IMR-90 (cell line): ENCODE data around the gene CD300LB.

Source experiments
- CTCF ChIP-seq: conservative IDR thresholded peaks from 2 replicates; pipeline ENCODE4 v1.5.1; 2012; ENCODE audit warnings: mild to moderate bottlenecking, low read depth, low read length, improper control_type of control experiment
- MAZ ChIP-seq: IDR thresholded peaks from 2 replicates; pipeline ENCODE4 v1.6.1; 2012; ENCODE audit warnings: low read depth, mild to moderate bottlenecking, low read length, improper control_type of control experiment, moderate library complexity, borderline replicate concordance
- MXI1 ChIP-seq: IDR thresholded peaks from 2 replicates; pipeline ENCODE4 v1.6.1; 2012; ENCODE audit warnings: low read depth, mild to moderate bottlenecking, low read length, moderate library complexity, borderline replicate concordance
- POLR2A ChIP-seq: IDR thresholded peaks from 2 replicates; pipeline ENCODE4 v1.6.1; 2012; ENCODE audit warnings: mild to moderate bottlenecking, low read depth, low read length
- RCOR1 ChIP-seq: IDR thresholded peaks from 2 replicates; pipeline ENCODE4 v1.6.1; 2012; ENCODE audit warnings: mild to moderate bottlenecking, low read length, improper control_type of control experiment; ENCODE audit not compliant: insufficient replicate concordance
- RFX5 ChIP-seq: IDR thresholded peaks from 2 replicates; pipeline ENCODE4 v1.8.0; 2012; ENCODE audit warnings: low read depth, mild to moderate bottlenecking, low read length, moderate library complexity
- SMC3 ChIP-seq: fragments of 150-350 bp; IDR thresholded peaks from 2 replicates; pipeline ENCODE4 v1.6.1; 2016; ENCODE audit warnings: low read depth, mild to moderate bottlenecking, antibody characterized with exemption, low read length, moderate library complexity
- USF2 ChIP-seq: fragments of 150-350 bp; IDR thresholded peaks from 2 replicates; pipeline ENCODE4 v1.6.1; 2017; ENCODE audit warnings: mild to moderate bottlenecking, antibody characterized with exemption, low read length, low read depth

- no peak for TF ChIP-seq RFX5
- no peak for TF ChIP-seq SMC3
- TF ChIP-seq POLR2A, result no peak
- no peak for TF ChIP-seq CTCF
- TF ChIP-seq USF2, result no peak
- TF ChIP-seq RCOR1, result no peak
- TF ChIP-seq MXI1, result no peak
- no peak for TF ChIP-seq MAZ
Measured at GRCh38 chr17:74485841-74486240, 45.4 kb downstream of the CD300LB start.
